COR-L47 (cell line): ENCODE measurements around the gene UBE2F.
A peak's percentile ranks its signal among the peaks of the same experiment; 100 is the strongest.
"Not testable (repeated sequence)": the region's sequence is repeated elsewhere in the genome, so short reads cannot be mapped to it uniquely, and the experiment has no call there.

Source experiments
- DNase-seq: peaks from one replicate; lab custom pipeline; 2025; lab: John Stamatoyannopoulos, UW

Gene UBE2F

DNA sequence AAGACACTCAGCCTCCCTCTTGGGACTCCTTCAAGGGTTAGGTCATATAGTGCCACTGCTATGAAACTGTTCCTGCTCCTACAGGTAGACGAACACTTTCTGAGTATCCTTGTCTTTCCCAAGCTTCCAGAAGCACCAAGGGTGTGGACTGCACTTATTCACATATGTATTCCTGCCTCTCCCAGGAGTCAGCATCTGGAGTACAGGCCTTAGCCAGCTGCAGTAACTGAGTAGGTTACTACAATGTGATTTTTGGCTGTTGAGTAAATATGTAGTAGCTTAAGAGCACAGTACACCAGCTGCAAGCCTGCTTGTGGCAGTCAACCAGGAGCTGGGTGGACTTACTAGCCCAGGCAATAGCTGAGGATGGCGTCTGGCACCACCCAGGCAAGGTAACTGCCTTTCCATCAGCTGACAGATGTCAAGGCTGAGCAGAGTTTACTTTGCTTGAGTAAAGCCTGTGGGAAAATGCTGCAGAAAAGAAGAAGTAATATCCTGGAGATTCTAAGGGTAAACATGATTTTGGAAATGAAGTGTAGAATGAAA is 80.0 kb downstream of the UBE2F start:
- no peak for DNase-seq

DNA sequence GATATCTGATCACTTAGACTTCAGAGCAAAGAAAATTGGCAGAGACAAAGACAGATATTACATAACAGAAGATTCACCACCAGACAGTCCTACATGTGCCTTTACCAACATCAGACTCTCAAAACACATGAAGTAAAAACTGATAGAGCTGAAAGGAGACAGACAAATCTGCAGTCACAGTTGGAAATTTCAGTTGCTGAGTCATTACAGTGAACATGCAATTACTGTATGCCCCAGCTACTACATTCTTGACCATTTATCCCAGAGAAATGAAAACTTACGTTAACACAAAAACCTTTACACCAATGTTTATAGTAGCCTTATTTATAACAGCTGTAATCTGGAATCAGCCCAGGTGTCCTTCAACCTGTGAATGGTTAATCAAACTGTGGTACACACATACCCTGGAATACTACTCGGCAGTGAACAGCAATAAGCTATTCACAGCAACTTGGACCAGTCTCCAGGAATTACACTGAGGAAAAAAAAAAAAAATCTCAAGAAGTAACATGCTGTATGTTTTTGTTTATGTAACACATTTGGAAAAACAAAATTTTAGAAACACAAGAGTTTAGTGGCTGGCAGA is 86.5 kb downstream of the UBE2F start:
- no peak for DNase-seq

DNA sequence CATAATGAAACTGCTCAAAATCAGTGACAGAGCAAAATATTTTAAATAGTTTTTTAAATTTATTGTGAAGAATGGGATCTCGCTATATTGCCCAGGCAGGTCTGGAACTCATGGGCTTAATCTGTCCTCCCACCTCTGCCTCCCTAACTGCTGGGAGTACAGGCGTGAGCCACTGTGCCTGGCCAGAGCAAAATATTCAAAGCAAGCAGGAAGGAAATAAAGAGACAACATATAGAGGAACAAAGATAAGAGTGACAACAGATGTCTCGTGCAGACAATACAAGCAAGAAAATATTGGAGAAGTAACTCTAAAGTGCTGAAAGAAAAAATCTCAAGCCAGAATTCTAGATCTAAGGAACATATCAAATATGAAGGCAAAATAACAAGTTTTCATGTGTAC is 89.0 kb downstream of the UBE2F start:
- no peak for DNase-seq

DNA sequence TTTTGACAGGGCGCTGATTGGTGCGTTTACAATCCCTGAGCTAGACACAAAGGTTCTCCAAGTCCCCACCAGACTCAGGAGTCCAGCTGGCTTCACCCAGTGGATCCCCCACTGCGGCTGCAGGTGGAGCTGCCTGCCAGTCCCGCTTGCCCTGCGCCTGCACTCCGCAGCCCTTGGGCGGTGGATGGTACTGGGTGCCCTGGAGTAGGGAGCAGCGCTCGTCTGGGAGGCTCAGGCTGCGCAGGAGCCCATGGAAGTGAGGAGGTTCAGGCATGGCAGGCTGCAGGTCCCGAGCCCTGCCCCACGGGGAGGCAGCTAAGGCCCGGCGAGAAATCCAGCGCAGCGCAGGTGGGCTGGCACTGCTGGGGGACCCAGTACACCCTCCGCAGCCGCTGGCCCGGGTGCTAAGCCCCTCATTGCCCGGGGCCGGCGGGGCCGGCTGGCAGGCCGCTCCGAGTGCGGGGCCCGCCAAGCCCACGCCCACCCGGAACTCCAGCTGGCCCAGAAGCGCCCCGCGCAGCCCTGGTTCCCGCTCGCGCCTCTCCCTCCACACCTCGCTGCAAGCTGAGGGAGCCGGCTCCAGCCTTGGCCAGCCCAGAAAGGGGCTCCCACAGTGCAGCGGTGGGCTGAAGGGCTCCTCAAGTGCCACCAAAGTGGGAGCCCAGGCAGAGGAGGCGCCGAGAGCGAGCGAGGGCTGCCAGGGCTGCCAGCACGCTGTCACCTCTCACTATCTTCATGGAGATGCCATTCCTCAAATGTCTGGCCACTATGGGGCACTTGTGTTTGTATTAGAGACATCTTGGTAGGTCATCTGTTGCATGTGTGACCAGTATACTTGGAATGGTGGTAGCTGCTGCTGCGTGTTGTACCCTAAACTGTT is 91.1 kb downstream of the UBE2F start:
- not testable (repeated sequence) for DNase-seq

DNA sequence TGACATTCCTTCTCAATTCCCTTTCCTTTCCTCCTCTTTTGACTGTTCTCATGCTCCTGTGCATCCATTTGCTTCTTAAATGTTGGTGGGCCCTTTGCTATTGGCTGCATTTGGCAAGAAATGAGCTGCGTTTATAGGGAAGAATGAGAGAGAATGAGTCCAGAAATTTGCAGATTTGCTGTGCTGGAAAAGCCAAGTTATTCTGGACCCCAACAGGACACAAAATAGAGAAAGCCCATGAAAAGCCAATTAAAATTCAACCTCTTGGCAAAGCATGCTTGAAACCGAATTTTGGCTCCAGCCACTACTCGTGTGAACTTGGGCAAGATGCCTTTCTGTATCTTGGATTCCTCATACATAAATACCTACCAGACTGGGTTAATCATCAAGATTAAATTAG is 92.7 kb downstream of the UBE2F start:
- no peak for DNase-seq

GRCh38 chr2:238060096-238060541 is 93.3 kb downstream of the UBE2F start:
- DNase-seq = no peak

DNA sequence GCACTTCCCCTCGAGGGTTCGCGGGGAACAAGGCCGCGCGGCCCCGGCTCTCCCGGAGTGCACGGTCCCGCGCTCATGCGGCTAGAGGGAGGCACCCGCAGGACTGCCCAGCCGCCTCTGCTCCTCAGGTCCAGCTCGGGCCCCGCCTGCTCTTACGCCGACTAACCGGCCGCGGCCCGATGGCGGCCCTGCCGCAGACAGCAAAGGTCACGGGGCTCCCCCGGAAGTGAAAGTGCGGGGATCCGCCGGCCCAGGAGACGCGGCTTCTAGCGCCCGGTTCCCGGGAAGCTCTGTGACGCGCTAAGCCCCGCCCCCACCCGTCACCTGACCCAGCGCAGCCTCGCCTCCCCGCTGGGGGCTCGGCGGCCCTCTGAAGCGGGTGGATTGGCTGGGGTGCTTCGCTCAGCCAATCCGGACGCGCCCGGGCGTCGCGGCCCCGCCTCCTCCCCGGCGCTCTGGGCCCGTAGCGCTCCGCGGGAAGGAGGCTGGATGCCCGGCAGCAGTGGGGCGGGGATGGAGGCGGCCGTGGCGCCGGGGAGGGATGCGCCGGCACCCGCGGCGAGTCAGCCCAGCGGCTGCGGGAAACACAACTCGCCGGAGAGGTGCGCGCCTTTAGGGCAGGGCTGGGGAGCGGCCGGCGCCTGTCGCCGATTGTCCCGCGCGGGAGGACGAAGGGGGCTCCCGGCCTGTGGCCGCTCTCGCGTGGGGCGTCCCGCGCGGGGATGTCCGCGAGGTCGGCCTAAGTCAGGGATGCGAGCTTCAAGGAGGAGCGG is 93.9 kb downstream of the UBE2F start, which contains the start of gene SCLY:
TSS of gene SCLY (plus strand) at position 460 of the 773 bp plus-strand sequence. CDS start at position 514, 54 bp downstream.
- peak; percentile 81 for DNase-seq

GRCh38 chr2:238061315-238062202 is 94.7 kb downstream of the UBE2F start:
- DNase-seq = no peak

- no peak for DNase-seq
These were observed 96.8 kb downstream of the UBE2F start for GRCh38 chr2:238063414-238064189.

GRCh38 chr2:238064376-238064775 is 97.6 kb downstream of the UBE2F start:
- DNase-seq = no peak

GRCh38 chr2:238065071-238065846 is 98.4 kb downstream of the UBE2F start:
- DNase-seq = no peak

DNA sequence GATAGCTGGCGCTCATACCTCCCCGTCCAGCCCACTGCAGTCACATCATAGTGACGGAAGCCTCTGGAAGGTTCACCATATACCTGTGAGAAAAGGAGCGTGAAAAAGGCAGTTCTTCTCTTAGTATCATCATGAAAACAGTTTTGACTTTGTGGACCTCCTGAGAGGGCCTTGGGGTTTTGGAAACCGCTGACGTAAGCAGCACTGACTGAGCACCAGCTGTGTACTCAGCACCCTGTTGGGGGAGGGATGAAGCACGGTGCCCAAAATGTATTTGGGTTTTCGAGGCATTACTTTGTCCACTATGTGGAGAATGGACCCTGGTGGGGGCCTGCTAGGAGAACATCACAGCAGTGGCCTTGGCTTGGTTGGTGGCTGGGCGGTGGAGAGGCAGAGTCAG is 99.4 kb downstream of the UBE2F start:
- DNase-seq = no peak

GRCh38 chr2:238066718-238067117 is 99.9 kb downstream of the UBE2F start:
- DNase-seq = not testable (repeated sequence)

DNA sequence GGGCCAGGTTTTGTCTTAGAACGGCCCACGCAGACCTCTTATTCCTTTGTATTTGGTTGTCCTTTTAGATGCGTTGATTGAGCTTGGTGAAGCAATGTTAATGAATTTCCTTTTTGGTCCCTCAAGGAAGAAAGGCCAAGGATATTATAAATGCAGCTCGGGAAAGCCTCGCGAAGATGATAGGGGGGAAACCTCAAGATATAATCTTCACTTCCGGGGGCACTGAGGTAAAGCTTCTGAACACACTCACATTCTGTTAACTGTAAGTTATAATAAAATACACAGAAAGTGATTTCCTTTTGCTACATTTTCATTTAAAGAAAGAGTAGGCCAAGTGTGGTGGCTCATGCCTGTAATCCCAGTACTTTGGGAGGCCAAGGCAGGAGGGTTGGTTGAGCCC is 101.1 kb downstream of the UBE2F start:
- no peak for DNase-seq

GRCh38 chr2:238069021-238069709 is 102.4 kb downstream of the UBE2F start:
- DNase-seq = no peak

DNA sequence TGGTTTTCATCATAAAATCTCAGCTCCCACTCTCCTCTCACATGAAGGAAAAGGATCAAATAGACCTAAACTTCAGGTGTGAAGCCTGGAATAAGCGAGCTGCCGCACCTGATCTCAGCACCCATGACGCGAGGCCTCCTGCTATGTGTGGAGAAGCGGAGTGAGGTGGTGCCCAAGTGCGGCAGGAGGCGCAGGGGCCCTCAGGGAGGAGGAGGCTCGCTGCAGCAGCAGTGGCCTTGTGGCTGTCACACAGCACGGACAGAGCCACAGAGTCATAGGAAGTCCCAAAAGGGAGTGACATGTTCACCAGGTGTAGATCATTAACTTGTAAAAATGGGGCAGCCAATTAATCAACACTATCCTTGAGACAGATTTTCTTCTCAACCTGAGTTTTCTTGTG is 103.1 kb downstream of the UBE2F start:
- no peak for DNase-seq

DNA sequence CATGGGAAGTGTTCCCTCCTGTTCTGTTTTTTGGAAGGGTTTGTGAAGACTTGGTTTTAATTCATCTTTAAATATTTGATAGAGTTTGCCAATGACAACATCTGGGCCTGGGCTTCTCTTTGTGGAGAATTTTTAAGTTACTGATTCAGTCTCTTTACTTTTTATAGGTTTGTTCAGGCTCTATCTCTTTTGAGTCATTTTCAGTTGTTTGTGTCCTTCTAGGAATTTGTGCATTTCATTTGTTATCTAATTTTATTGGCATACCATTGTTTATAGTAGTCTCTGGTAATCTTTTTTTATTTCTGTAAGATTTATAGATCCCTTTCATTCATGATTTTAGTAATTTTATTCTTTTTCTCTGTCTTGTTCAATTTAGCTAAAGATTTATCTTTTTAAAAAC is 108.6 kb downstream of the UBE2F start:
- DNase-seq = no peak

GRCh38 chr2:238077292-238077691 is 110.5 kb downstream of the UBE2F start:
- no peak for DNase-seq

DNA sequence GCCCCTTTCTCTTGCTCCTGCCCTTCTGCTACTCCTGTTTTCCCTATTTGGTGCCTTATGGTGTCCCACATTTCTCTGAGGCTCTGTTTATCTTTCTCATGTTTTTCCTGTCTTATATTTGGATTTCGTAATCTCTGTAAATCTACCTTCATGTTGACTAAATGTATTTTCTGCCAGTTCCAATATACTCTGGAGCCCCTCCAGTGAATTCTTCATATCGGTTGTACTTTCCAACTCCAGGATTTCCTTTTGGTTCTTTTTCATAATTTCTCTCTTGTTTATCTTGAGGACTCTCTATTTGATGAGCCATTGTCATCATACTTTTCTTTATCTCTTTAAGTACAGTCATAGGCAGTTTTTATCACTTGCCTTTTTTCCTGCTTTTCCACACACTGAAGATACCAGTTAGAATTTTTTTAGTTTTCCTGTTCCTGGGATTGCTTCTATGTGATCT is 113.1 kb downstream of the UBE2F start:
- DNase-seq = no peak
